ENCODE measurements around the gene ATP1A2. TPM values are rescaled to one million over a fixed set of nuclear protein-coding genes. Genes with fewer than 3 reads are reported as not detected.
A peak's percentile ranks its signal among the peaks of the same experiment; 100 is the strongest.

The ATP1A2 gene
- total and polyA plus RNA-seq, 2 of the 8 experiments (the other 6 are each of a cell fraction or from before 2014, with no cell fraction given): 39.7 to 40.8 TPM

GRCh38 chr1:160177667-160178066 lies 62.1 kb downstream of the ATP1A2 start:
- no peak overlapping the region for H2BK15ac ChIP-seq (ENCODE audit: low read length)
- DNase-seq (ENCODE audit: low read depth in 1 of 2, low spot score in 2 of 2) (no peak), FAIRE-seq (no peak)
- H3K4me3 ChIP-seq (ENCODE audit: extremely low read depth in 1 of 4, insufficient read depth in 2 of 4, low read depth in 3 of 4, low read length in 4 of 4): no peak overlapping the region
- no peaks in the 10 kb centered on the region; a peak in 1 of 7 replicates for H3K27me3 ChIP-seq (replicated peaks in 1 of 4; ENCODE audit: control insufficient read depth in 3 of 4, extremely low read depth in 1 of 4, insufficient read depth in 3 of 4, low read length in 3 of 4)
- H3K9me3 ChIP-seq (ENCODE audit: insufficient read depth in 2 of 2, low read depth in 1 of 2, low read length in 1 of 2): no peaks in the 10 kb centered on the region
- ChIA-PET CTCF (ENCODE audit: partially characterized antibody) (interaction anchor here (0.8 to 1.1 kb wide), 5 partner anchors 9 to 71 kb away, joined by 3 to 6 read pairs (median 4); no protein-coding TSS in a partner anchor), POLR2A (ENCODE audit: partially characterized antibody) (interaction anchor here (0.9 to 1.6 kb wide), 3 partner anchors 15 to 28 kb away, joined by 3 read pairs; no protein-coding TSS in a partner anchor)
- peaks cover 0 to 9% (median 0%) of the 10 kb centered on the region in 4 experiments; a peak in 2 of 7 replicates for H3K4me1 ChIP-seq (replicated peaks in 1 of 4; ENCODE audit: control insufficient read depth in 3 of 4, insufficient read depth in 4 of 4, low read length in 3 of 4)
- H3K18ac ChIP-seq (ENCODE audit: extremely low read depth, low read length): no peak overlapping the region
- H4K91ac ChIP-seq (replicated peaks; ENCODE audit: insufficient read length, low read length): no peak overlapping the region
- H4K8ac ChIP-seq (ENCODE audit: extremely low read depth, insufficient read depth, low read length): no peak overlapping the region
- no peak overlapping the region for H3K27ac ChIP-seq (ENCODE audit: low read depth, low read length)
- peak overlapping the region; percentile 70 for H2AFZ ChIP-seq (ENCODE audit: low read length)
- no peak overlapping the region for H3K4me2 ChIP-seq (ENCODE audit: insufficient read depth in 1 of 2, low read depth in 2 of 2, low read length in 2 of 2)
- H4K5ac ChIP-seq (ENCODE audit: insufficient read length, low read depth, low read length): no peak overlapping the region
- no peak overlapping the region for H3K14ac ChIP-seq (ENCODE audit: insufficient read length)
- TF ChIP-seq CTCF (IDR thresholded peaks at IDR 0.05; ENCODE audit: control extremely low read depth in 1 of 3, insufficient read depth in 1 of 3, low read depth in 1 of 3, low read length in 3 of 3): no peak
- TF ChIP-seq E2F6 (IDR thresholded peaks at IDR 0.05): no peak
- TF ChIP-seq CBX8 (IDR thresholded peaks at IDR 0.05; ENCODE audit: borderline replicate concordance, low read depth, low read length): no peak
- no peak for TF ChIP-seq KDM4A (IDR thresholded peaks at IDR 0.05; ENCODE audit: low read depth, low read length, severe bottlenecking)
- H3K9ac ChIP-seq (replicated peaks in 1 of 4; ENCODE audit: extremely low read depth in 1 of 4, low read depth in 3 of 4, low read length in 3 of 4): no peak overlapping the region
- H2BK5ac ChIP-seq (ENCODE audit: low read depth, low read length): peak overlapping the region; percentile 21; the same call in 1 of the 2 replicates
- 90% methylated on average over 1 of the region's 1 CpG; no CpG with 5 or more reads in 1 of the 2 experiments for WGBS, 2 experiments (ENCODE audit: extremely low coverage in 1 of 2, insufficient coverage in 1 of 2, insufficient read length in 1 of 2, insufficient replicate concordance in 2 of 2, low coverage in 1 of 2, low lambda C conversion rate in 2 of 2, missing lambda C conversion rate in 1 of 2)
- H2AK5ac ChIP-seq (ENCODE audit: low read depth, low read length): no peak overlapping the region
- no peak overlapping the region for H2BK12ac ChIP-seq (ENCODE audit: low read depth, low read length)
- H2BK20ac ChIP-seq (ENCODE audit: low read length): no peak overlapping the region; the same call in 1 of the 2 replicates
- H4K20me1 ChIP-seq (replicated peaks in 1 of 2; ENCODE audit: control insufficient read depth in 1 of 2, insufficient read depth in 2 of 2, low read length in 2 of 2): no peaks in the 10 kb centered on the region
- no peak overlapping the region for H3K4ac ChIP-seq (replicated peaks; ENCODE audit: insufficient read length, low read depth, low read length)
- no peaks in the 10 kb centered on the region for H3K79me2 ChIP-seq (ENCODE audit: control insufficient read depth in 1 of 2, insufficient read depth in 2 of 2, low read length in 2 of 2)
- no peak overlapping the region for H3K23ac ChIP-seq (ENCODE audit: insufficient read length)
- H3K56ac ChIP-seq (replicated peaks; ENCODE audit: insufficient read length, low read depth, low read length): no peak overlapping the region
- no peaks in the 10 kb centered on the region for H3K36me3 ChIP-seq (ENCODE audit: control insufficient read depth in 2 of 4, insufficient read depth in 4 of 4, low read length in 3 of 4)
- no peaks in the 10 kb centered on the region; the same call in 1 of the 2 replicates for H3K23me2 ChIP-seq (ENCODE audit: low read depth, low read length)
- H2BK120ac ChIP-seq (replicated peaks; ENCODE audit: low read depth, low read length): no peak overlapping the region
- H3K79me1 ChIP-seq (ENCODE audit: low read depth, low read length): no peaks in the 10 kb centered on the region
